Stimulated activated CD4-positive, alpha-beta T cell treated with anti-CD3 and anti-CD28 coated beads, Interleukin-4, amount 100 ng/mL, for 1 hour (primary cell): ENCODE measurements around the gene SUFU.

Source experiments
- DNase-seq: peaks from one replicate; pipeline ENCODE4 v3.0.0-alpha.2; 2020

Gene SUFU

GRCh38 chr10:102555781-102556328 lies 52.1 kb downstream of the SUFU start:
- DNase-seq: no peak

GRCh38 chr10:102557569-102557968 lies 53.8 kb downstream of the SUFU start:
- DNase-seq: no peak

- no peak for DNase-seq
These were observed 56.0 kb downstream of the SUFU start for GRCh38 chr10:102559764-102560163.

- DNase-seq: no peak
These were observed 60.5 kb downstream of the SUFU start for GRCh38 chr10:102564209-102564834.

GRCh38 chr10:102565793-102566192 lies 62.0 kb downstream of the SUFU start:
- no peak for DNase-seq

- DNase-seq: no peak
These were observed 75.0 kb downstream of the SUFU start for GRCh38 chr10:102578782-102579181.

- DNase-seq: no peak
These were observed 75.6 kb downstream of the SUFU start for GRCh38 chr10:102579328-102579727.

- no peak for DNase-seq
These were observed 76.5 kb downstream of the SUFU start for GRCh38 chr10:102580230-102580629.

GRCh38 chr10:102581401-102581800 lies 77.6 kb downstream of the SUFU start:
- DNase-seq: no peak

GRCh38 chr10:102581981-102582580 lies 78.3 kb downstream of the SUFU start:
- no peak for DNase-seq

GRCh38 chr10:102583435-102584417 lies 80.0 kb downstream of the SUFU start:
- DNase-seq: peak; percentile 79

GRCh38 chr10:102585026-102585425 lies 81.3 kb downstream of the SUFU start:
- DNase-seq: no peak

GRCh38 chr10:102586858-102587257 lies 83.1 kb downstream of the SUFU start:
- DNase-seq: no peak

- DNase-seq: no peak
These were observed 85.1 kb downstream of the SUFU start for GRCh38 chr10:102588875-102589274.

GRCh38 chr10:102593074-102593803 lies 89.5 kb downstream of the SUFU start:
- DNase-seq: no peak

- no peak for DNase-seq
These were observed 90.0 kb downstream of the SUFU start for GRCh38 chr10:102593804-102594079.

- DNase-seq: no peak
These were observed 91.5 kb downstream of the SUFU start for GRCh38 chr10:102595293-102595692.

GRCh38 chr10:102595897-102596296 lies 92.1 kb downstream of the SUFU start:
- DNase-seq: no peak

- DNase-seq: no peak
These were observed 92.8 kb downstream of the SUFU start for GRCh38 chr10:102596506-102596971.

- no peak for DNase-seq
These were observed 93.6 kb downstream of the SUFU start for GRCh38 chr10:102597131-102597991.

- no peak for DNase-seq
These were observed 94.5 kb downstream of the SUFU start for GRCh38 chr10:102598243-102598642.
